DND-41 (cell line): Measurements from ENCODE around the gene NOC3L.

Experiments used
- ATAC-seq: fragments of 200-7000 bp; cut with Tn5 transposase; 3 replicates; pipeline ENCODE4 v1.9.1; 2021; ENCODE audit warnings: low read depth; ENCODE audit not compliant: insufficient read depth
- DNase-seq: peaks from one replicate; pipeline ENCODE4 v3.0.0-alpha.2; 2020
- H2AFZ ChIP-seq: 2 replicates; pipeline ENCODE4 v1.6.0; 2012; ENCODE audit warnings: low read depth, low read length
- H3K27ac ChIP-seq: 2 replicates; pipeline ENCODE4 v1.5.1; 2012; ENCODE audit warnings: low read length, inconsistent platforms
- H3K27me3 ChIP-seq: fragments of 200-600 bp; sonication (generic); 2 replicates; pipeline ENCODE4 v1.6.0; 2012; ENCODE audit warnings: low read length, mild to moderate bottlenecking, inconsistent platforms; ENCODE audit not compliant: insufficient read depth, poor library complexity
- H3K36me3 ChIP-seq: 2 replicates; pipeline ENCODE4 v1.5.1; 2012; ENCODE audit warnings: low read length, inconsistent platforms; ENCODE audit not compliant: insufficient read depth
- H3K4me1 ChIP-seq: 2 replicates; pipeline ENCODE4 v1.5.1; 2012; ENCODE audit warnings: mild to moderate bottlenecking, low read length; ENCODE audit not compliant: insufficient read depth
- H3K4me2 ChIP-seq: 2 replicates; pipeline ENCODE4 v1.6.0; 2012; ENCODE audit warnings: mild to moderate bottlenecking, moderate library complexity, low read length, inconsistent platforms; ENCODE audit not compliant: insufficient read depth
- H3K4me3 ChIP-seq, 2 experiments: fragments of 200-600 bp in 1 of 2; shearing (Covaris generic) in 1 of 2; 2 replicates each; pipeline ENCODE4 v1.5.1; 2012 to 2016; ENCODE audit warnings: inconsistent platforms in 2 of 2, low read length in 2 of 2, mild to moderate bottlenecking in 2 of 2, low read depth in 1 of 2, moderate library complexity in 1 of 2
- H3K79me2 ChIP-seq: 2 replicates; pipeline ENCODE4 v1.6.0; 2012; ENCODE audit warnings: low read length, inconsistent platforms; ENCODE audit not compliant: insufficient read depth
- H3K9ac ChIP-seq: 2 replicates; pipeline ENCODE4 v1.6.0; 2012; ENCODE audit warnings: low read depth, mild to moderate bottlenecking, inconsistent platforms, low read length, moderate library complexity
- H3K9me3 ChIP-seq: 2 replicates; pipeline ENCODE4 v1.5.1; 2012; ENCODE audit warnings: low read length, moderate library complexity, mild to moderate bottlenecking, inconsistent platforms; ENCODE audit not compliant: insufficient read depth, severe bottlenecking
- H4K20me1 ChIP-seq: 2 replicates; pipeline ENCODE4 v1.6.0; 2012; ENCODE audit warnings: low read length; ENCODE audit not compliant: insufficient read depth
- CTCF ChIP-seq: IDR thresholded peaks from 2 replicates; pipeline ENCODE4 v1.5.1; 2012; ENCODE audit warnings: borderline replicate concordance, low read length, moderate library complexity, mild to moderate bottlenecking; ENCODE audit not compliant: poor library complexity, severe bottlenecking; ENCODE audit errors: extremely low read depth
- EZH2 ChIP-seq: IDR thresholded peaks from 3 replicates; pipeline ENCODE4 v1.6.1; 2012; ENCODE audit warnings: borderline replicate concordance, low read depth, mild to moderate bottlenecking, moderate library complexity, low read length, inconsistent platforms; ENCODE audit not compliant: severe bottlenecking

NOC3L gene

DNA sequence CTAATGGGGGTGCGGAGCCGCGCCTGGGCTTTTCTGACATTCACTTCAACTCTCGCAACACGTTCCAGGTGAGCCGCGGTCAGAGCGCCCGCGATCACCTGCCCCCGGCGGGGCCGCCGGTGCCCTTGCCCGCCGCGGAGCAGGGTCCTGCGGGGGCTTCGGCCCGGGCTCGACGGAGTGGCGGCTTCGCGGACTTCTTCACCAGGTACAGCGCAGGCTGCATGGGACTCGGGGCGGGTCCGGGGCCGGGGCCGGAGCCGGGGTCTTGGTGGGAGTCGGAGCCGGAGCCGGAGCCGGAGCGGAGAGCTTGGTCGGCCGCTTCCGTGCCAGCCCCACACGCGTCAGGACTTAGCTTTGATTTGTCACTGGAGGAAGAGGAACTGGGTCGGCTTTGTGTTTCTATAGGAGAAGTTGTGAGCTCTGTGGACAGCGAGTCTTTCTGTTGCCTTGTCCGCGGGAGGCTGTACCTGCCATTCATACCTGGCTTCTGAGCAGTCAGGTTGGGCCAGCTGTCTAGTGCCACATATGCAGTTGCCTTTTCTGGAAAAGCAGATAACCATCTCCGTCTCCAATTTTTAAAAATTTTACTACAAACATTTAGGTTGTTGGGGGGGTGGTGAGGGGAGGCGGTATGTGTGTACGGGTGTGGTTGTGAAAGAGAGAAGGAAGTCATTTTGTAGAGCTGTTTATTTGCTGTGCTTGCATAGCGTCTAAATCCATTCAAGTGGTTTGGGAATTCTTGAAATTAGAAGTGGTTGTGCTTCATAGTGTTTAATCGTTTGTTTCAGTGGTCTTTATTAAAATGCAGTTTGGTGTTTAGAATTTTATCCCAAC is 40.9 kb upstream of the NOC3L start:
- Histone ChIP-seq H3K4me3 (no peak overlapping the region), H3K27ac (no peak overlapping the region), H3K9me3 (peaks cover 3% of the 10 kb centered on the region), H3K79me2 (no peaks in the 10 kb centered on the region), H3K9ac (no peak overlapping the region), H3K4me2 (no peak overlapping the region), H3K4me1 (no peaks in the 10 kb centered on the region), H2AFZ (no peak overlapping the region), H4K20me1 (no peaks in the 10 kb centered on the region), H3K27me3 (peaks cover 3% of the 10 kb centered on the region), H3K36me3 (no peaks in the 10 kb centered on the region)
- no peak for TF ChIP-seq CTCF
- TF ChIP-seq EZH2, result no peak
- ATAC-seq (no peak), DNase-seq (no peak)

GRCh38 chr10:94402843-94403379 is 40.2 kb upstream of the NOC3L start:
- no peak overlapping the region for H3K4me3 ChIP-seq
- ATAC-seq (no peak), DNase-seq (no peak)
- H3K27ac ChIP-seq, result no peak overlapping the region
- H3K9ac ChIP-seq, result no peak overlapping the region
- no peaks in the 10 kb centered on the region for H3K79me2 ChIP-seq
- H3K36me3 ChIP-seq, result no peaks in the 10 kb centered on the region
- H3K9me3 ChIP-seq, result peaks cover 3% of the 10 kb centered on the region
- H2AFZ ChIP-seq, result no peak overlapping the region
- no peaks in the 10 kb centered on the region for H4K20me1 ChIP-seq
- H3K4me1 ChIP-seq, result no peaks in the 10 kb centered on the region
- no peak overlapping the region for H3K4me2 ChIP-seq
- peaks cover 3% of the 10 kb centered on the region for H3K27me3 ChIP-seq
- TF ChIP-seq CTCF, result no peak
- TF ChIP-seq EZH2, result no peak

GRCh38 chr10:94402204-94402842 is 39.6 kb upstream of the NOC3L start, which contains the start of gene TBC1D12:
Gene TBC1D12 (plus strand): TSS chr10:94402541. CDS start chr10:94402614, 73 bp downstream.
- Histone ChIP-seq H3K79me2 (no peaks in the 10 kb centered on the region), H3K4me2 (no peak within 1 kb of the TSS), H2AFZ (no peak within 1 kb of the TSS), H3K4me3 (no peak within 1 kb of the TSS), H3K9me3 (peaks cover 3% of the 10 kb centered on the region), H3K9ac (no peak within 1 kb of the TSS), H3K4me1 (no peaks in the 10 kb centered on the region), H3K27ac (no peak within 1 kb of the TSS), H3K27me3 (no peaks in the 10 kb centered on the region), H3K36me3 (no peaks in the 10 kb centered on the region), H4K20me1 (no peaks in the 10 kb centered on the region)
- no peak for DNase-seq
- TF ChIP-seq EZH2 (no peak), CTCF (no peak)
- ATAC-seq, result no peak
